K562 (cell line): Measurements from ENCODE around the gene NECTIN1. TPM values are rescaled to one million over a fixed set of nuclear protein-coding genes. Genes with fewer than 3 reads are reported as not detected.

Experiments used
- ATF3 ChIP-seq, 2 experiments: fragments of 450-650 bp in 1 of 2; sonication (generic) in 1 of 2; formaldehyde crosslinking in 1 of 2; IDR thresholded peaks in 1 of 2; conservative IDR thresholded peaks in 1 of 2; 2 replicates each; pipeline versions ENCODE4 v1.6.1 to v1.8.1; 2016 to 2023; ENCODE audit warnings: mild to moderate bottlenecking in 2 of 2, moderate library complexity in 2 of 2, inconsistent platforms in 1 of 2, missing genetic modification reagents in 1 of 2
- BRF2 ChIP-seq: IDR thresholded peaks from 3 replicates; pipeline ENCODE4 v1.6.1; 2011; ENCODE audit warnings: borderline replicate concordance, mild to moderate bottlenecking; ENCODE audit not compliant: insufficient read length, insufficient read depth
- NFE2 ChIP-seq: IDR thresholded peaks from 2 replicates; pipeline ENCODE4 v1.6.1; 2014; ENCODE audit warnings: antibody characterized with exemption, low read depth
- REST ChIP-seq, 2 experiments: fragments of 450-650 bp; formaldehyde crosslinking in 1 of 2; IDR thresholded peaks; 2 replicates each; pipeline versions ENCODE4 v1.4.0 to v1.6.1; 2014 to 2020; ENCODE audit warnings: mild to moderate bottlenecking in 2 of 2, borderline replicate concordance in 1 of 2, low read depth in 1 of 2
- ZNF282 ChIP-seq: sonication (generic); formaldehyde crosslinking; IDR thresholded peaks from 2 replicates; pipeline ENCODE4 v1.8.1; 2023; ENCODE audit warnings: missing genetic modification reagents
- polyA plus RNA-seq, 8 experiments: library from polyadenylated mRNA; depleted of rRNA in 4 of 8; stranded (reverse) in 5 of 8; unstranded in 3 of 8; fragments of >200 nt; fragmentation: Nextera tagmentation in 2 of 8; fragmentation: Illumina TruSeq in 1 of 8; extraction: Ambion mirVana in 2 of 8; extraction: Trizol in 1 of 8; gene quantifications; 2 replicates each; pipeline versions ENCODE4 v1.2.1 to v1.2.3, GENCODE V29; 2011 to 2014; ENCODE audit warnings: inconsistent platforms in 1 of 8, missing spikeins in 1 of 8
- total RNA-seq, 7 experiments: library from RNA; depleted of rRNA in 6 of 7; stranded (reverse); fragments of >200 nt in 6 of 7; fragmentation: Illumina TruSeq in 2 of 7; extraction: Trizol in 2 of 7; gene quantifications; 2 replicates each; pipeline versions ENCODE4 v1.2.1 to v1.2.3, GENCODE V29; 2011 to 2021; ENCODE audit warnings: low replicate concordance in 1 of 7

The NECTIN1 gene
- total and polyA plus RNA-seq, 9 of the 15 experiments (the other 6 are each of a cell fraction or from before 2014, with no cell fraction given), result 0.09 to 0.53 (median 0.23) TPM; not detected in 2

GRCh38 chr11:119699227-119699626 is 29.8 kb downstream of the NECTIN1 start (continued):
- no peak for TF ChIP-seq REST (IDR thresholded peaks at IDR 0.05; ENCODE audit: borderline replicate concordance)
- TF ChIP-seq REST (CRISPR knock-in tag; IDR thresholded peaks at IDR 0.05; ENCODE audit: low read depth), result no peak
- no peak for TF ChIP-seq NFE2
- TF ChIP-seq ATF3 (IDR thresholded peaks at IDR 0.05), result no peak
- no peak for TF ChIP-seq ATF3 (CRISPR knock-in tag; conservative IDR thresholded peaks at IDR 0.05)
- no peak for TF ChIP-seq ZNF282
- TF ChIP-seq BRF2, result no peak
